B cell (primary cell): ENCODE results near the gene ZNF574. TPM values are rescaled to one million over a fixed set of nuclear protein-coding genes. Genes with fewer than 3 reads are reported as not detected.

Source experiments
- ATAC-seq: fragments of 200-7000 bp; cut with Tn5 transposase; one replicate; pipeline ENCODE4 v1.10.0; 2021; ENCODE audit warnings: low read depth, mild to moderate bottlenecking, moderate number of reproducible peaks, moderate library complexity
- CTCF ChIA-PET: fragments of 350-600 bp; sonication (Branson Sonifier 250); formaldehyde crosslinking; loops from one replicate; lab custom pipeline; 2021; ENCODE audit warnings: antibody characterized with exemption, inconsistent platforms; lab: Charles Lee
- POLR2A ChIA-PET: fragments of 350-600 bp; sonication (Branson Sonifier 250); formaldehyde crosslinking; loops from one replicate; lab custom pipeline; 2021; ENCODE audit warnings: antibody characterized with exemption; lab: Charles Lee
- DNase-seq: peaks from one replicate; pipeline ENCODE4 v3.0.0; 2013
- H2AFZ ChIP-seq: 2 replicates; pipeline ENCODE4 v1.6.1; 2012; ENCODE audit warnings: mild to moderate bottlenecking, low read depth, low read length; ENCODE audit not compliant: insufficient read depth, poor library complexity, severe bottlenecking
- H3K27ac ChIP-seq, 2 donors: 1 replicate in 1 of 2; 2 replicates in 1 of 2; pipeline ENCODE4 v1.5.1; 2012 to 2013; ENCODE audit warnings: low read length in 2 of 2, mild to moderate bottlenecking in 2 of 2, moderate library complexity in 1 of 2
- H3K27me3 ChIP-seq, 4 experiments: fragments of 200-600 bp in 1 of 4; sonication (generic) in 1 of 4; replicated peaks in 1 of 4; 1 replicate in 2 of 4; 2 replicates in 2 of 4; pipeline versions ENCODE4 v1.6.1 to v1.7.0; 2013 to 2016; ENCODE audit warnings: low read length in 3 of 4, mild to moderate bottlenecking in 2 of 4, mixed read lengths in 1 of 4, moderate library complexity in 1 of 4; ENCODE audit not compliant: insufficient read depth in 4 of 4, control insufficient read depth in 3 of 4; ENCODE audit errors: control extremely low read depth in 1 of 4
- H3K36me3 ChIP-seq, 2 experiments: replicated peaks in 1 of 2; 1 replicate in 1 of 2; 2 replicates in 1 of 2; pipeline versions ENCODE4 v1.6.1 to v1.7.1; 2013; ENCODE audit warnings: low read length in 1 of 2; ENCODE audit not compliant: insufficient read depth in 2 of 2, control insufficient read depth in 1 of 2; ENCODE audit errors: control extremely low read depth in 1 of 2, extremely low read depth in 1 of 2
- H3K4me1 ChIP-seq, 2 donors: fragments of 200-600 bp in 1 of 2; sonication (generic) in 1 of 2; 1 replicate in 1 of 2; 2 replicates in 1 of 2; pipeline versions ENCODE4 v1.5.1 to v1.6.1; 2013 to 2017; ENCODE audit warnings: low read length in 2 of 2; ENCODE audit not compliant: control insufficient read depth in 2 of 2, insufficient read depth in 2 of 2
- H3K4me2 ChIP-seq: replicated peaks from 2 replicates; pipeline ENCODE3; 2012; ENCODE audit warnings: mild to moderate bottlenecking, low read depth, low read length; ENCODE audit not compliant: poor library complexity, severe bottlenecking
- H3K4me3 ChIP-seq, 5 experiments: fragments of 200-600 bp in 1 of 5; sonication (generic) in 1 of 5; 1 replicate in 3 of 5; 2 replicates in 2 of 5; pipeline versions ENCODE4 v1.5.1 to v1.7.0; 2011 to 2016; ENCODE audit warnings: low read length in 4 of 5, mild to moderate bottlenecking in 4 of 5, low read depth in 2 of 5, control low read depth in 1 of 5, moderate library complexity in 1 of 5; ENCODE audit not compliant: insufficient read depth in 1 of 5; ENCODE audit errors: control extremely low read depth in 1 of 5, extremely low read depth in 1 of 5
- H3K79me2 ChIP-seq: fragments of 200-600 bp; sonication (generic); one replicate; pipeline ENCODE4 v1.6.0; 2016; ENCODE audit warnings: low read length; ENCODE audit not compliant: control insufficient read depth, insufficient read depth
- H3K9ac ChIP-seq: fragments of 200-600 bp; sonication (generic); 2 replicates; pipeline ENCODE4 v1.6.1; 2017; ENCODE audit warnings: mild to moderate bottlenecking, low read length, moderate library complexity
- H3K9me3 ChIP-seq, 3 donors: one replicate each; pipeline versions ENCODE4 v1.6.1 to v1.7.1; 2013; ENCODE audit warnings: low read length in 2 of 3; ENCODE audit not compliant: control insufficient read depth in 2 of 3, insufficient read depth in 1 of 3; ENCODE audit errors: control extremely low read depth in 1 of 3
- H4K20me1 ChIP-seq: 2 replicates; pipeline ENCODE4 v1.6.0; 2012; ENCODE audit warnings: mild to moderate bottlenecking, low read length; ENCODE audit not compliant: insufficient read depth, control insufficient read depth, poor library complexity, severe bottlenecking
- H3K27ac Mint-ChIP-seq: one replicate; pipeline ENCODE4 v1.8.0; 2021; ENCODE audit warnings: mixed read lengths
- H3K27me3 Mint-ChIP-seq: one replicate; pipeline ENCODE4 v1.8.0; 2021; ENCODE audit warnings: mixed read lengths
- H3K4me1 Mint-ChIP-seq: one replicate; pipeline ENCODE4 v1.8.0; 2021; ENCODE audit warnings: mixed read lengths
- H3K4me3 Mint-ChIP-seq: one replicate; pipeline ENCODE4 v1.8.0; 2021; ENCODE audit warnings: mixed read lengths
- H3K9me3 Mint-ChIP-seq: one replicate; pipeline ENCODE4 v1.8.0; 2022; ENCODE audit warnings: mixed read lengths; ENCODE audit not compliant: insufficient read depth
- CTCF ChIP-seq: fragments of 200-600 bp; IDR thresholded peaks from one replicate; pipeline ENCODE4 v1.8.0; 2022; ENCODE audit warnings: antibody characterized with exemption, mild to moderate bottlenecking
- EZH2 ChIP-seq: IDR thresholded peaks from 2 replicates; pipeline ENCODE4 v1.6.1; 2012; ENCODE audit warnings: borderline replicate concordance, low read depth, mild to moderate bottlenecking, moderate library complexity, low read length; ENCODE audit not compliant: insufficient read depth, poor library complexity, severe bottlenecking
- WGBS: methylation state at CpG from one replicate; pipeline ENCODE4 v1.1.5; 2013; ENCODE audit warnings: missing lambda C conversion rate; ENCODE audit not compliant: insufficient coverage; 5-methylcytosine and 5-hydroxymethylcytosine counted together
- intact Hi-C: fragments of 100-400 bp; cut with micrococcal nuclease; formaldehyde crosslinking; loops from one replicate; pipeline ENCODE4 v1.10.0; 2022
- polyA plus RNA-seq: library from polyadenylated mRNA; depleted of rRNA; stranded (reverse); fragments of >200 nt; gene quantifications from 2 replicates; pipeline ENCODE4 v1.2.3, GENCODE V29; 2012
- total RNA-seq, 2 donors: library from RNA; stranded (reverse); fragments of 120-200 nt in 1 of 2; gene quantifications; 1 replicate in 1 of 2; 2 replicates in 1 of 2; pipeline versions ENCODE4 v1.2.3 to v1.2.4, GENCODE V29; 2013 to 2022

Gene ZNF574
- total and polyA plus RNA-seq, 2 donors (not counting 1 experiment from before 2014, with no cell fraction given) = 27.4 to 29.1 TPM

- Histone ChIP-seq H3K27ac (no peak overlapping the region), H4K20me1 (no peaks in the 10 kb centered on the region), H3K9me3 (no peaks in the 10 kb centered on the region), H3K9ac (no peak overlapping the region), H3K4me2 (no peak overlapping the region), H3K36me3 (no peaks in the 10 kb centered on the region), H3K79me2 (no peaks in the 10 kb centered on the region), H3K27me3 (no peaks in the 10 kb centered on the region), H3K4me1 (peaks cover 0 to 4% of the 10 kb centered on the region in 2 donors), H2AFZ (no peak overlapping the region), H3K4me3 (no peak overlapping the region)
- CTCF ChIA-PET = interaction anchor here (1.4 kb wide), 1 partner anchor 8 kb away, joined by 5 read pairs; no protein-coding TSS in a partner anchor
- TF ChIP-seq CTCF (no peak), EZH2 (no peak)
- WGBS = 86% methylated on average over 7 of the region's 7 CpGs
- Mint-ChIP-seq H3K9me3 (no peaks in the 10 kb centered on the region), H3K4me1 (peaks cover 7% of the 10 kb centered on the region), H3K27ac (no peak overlapping the region), H3K27me3 (no peaks in the 10 kb centered on the region), H3K4me3 (no peak overlapping the region)
- intact Hi-C loops = no loop called here
- ATAC-seq (no peak), DNase-seq (no peak)
- POLR2A ChIA-PET = interaction anchor here (0.6 kb wide), 1 partner anchor 80 kb away, joined by 5 read pairs; no protein-coding TSS in a partner anchor
These were observed 30.4 kb upstream of the ZNF574 start for GRCh38 chr19:42045575-42045974.

- H3K27ac Mint-ChIP-seq = no peak overlapping the region
- 50% methylated on average over 3 of the region's 4 CpGs for WGBS
- Histone ChIP-seq H4K20me1 (no peaks in the 10 kb centered on the region), H3K27me3 (no peaks in the 10 kb centered on the region), H2AFZ (peak overlapping the region; percentile 55), H3K27ac (no peak overlapping the region), H3K4me3 (no peak overlapping the region), H3K4me2 (peak overlapping the region; percentile 47), H3K9me3 (no peaks in the 10 kb centered on the region), H3K4me1 (peaks cover 0 to 4% of the 10 kb centered on the region in 2 donors), H3K79me2 (no peaks in the 10 kb centered on the region), H3K9ac (peak overlapping the region; percentile 27), H3K36me3 (no peaks in the 10 kb centered on the region)
- DNase-seq (no peak), ATAC-seq (no peak)
- H3K9me3 Mint-ChIP-seq = no peaks in the 10 kb centered on the region
- TF ChIP-seq CTCF = no peak
- no peaks in the 10 kb centered on the region for H3K27me3 Mint-ChIP-seq
- peak overlapping the region; percentile 59 for H3K4me3 Mint-ChIP-seq
- intact Hi-C loops = no loop called here
- ChIA-PET POLR2A (no interaction called here), CTCF (interaction anchor here (2.1 kb wide), 1 partner anchor 14 kb away, joined by 11 read pairs; no protein-coding TSS in a partner anchor)
- H3K4me1 Mint-ChIP-seq = peaks cover 7% of the 10 kb centered on the region
These were observed 27.0 kb upstream of the ZNF574 start for GRCh38 chr19:42048992-42049391.
